ENCODE measurements around the gene MDM2. TPM values are rescaled to one million over a fixed set of nuclear protein-coding genes. Genes with fewer than 3 reads are reported as not detected.

Gene MDM2
- total RNA-seq, 1 experiment from 2014 or later = 159 TPM

DNA sequence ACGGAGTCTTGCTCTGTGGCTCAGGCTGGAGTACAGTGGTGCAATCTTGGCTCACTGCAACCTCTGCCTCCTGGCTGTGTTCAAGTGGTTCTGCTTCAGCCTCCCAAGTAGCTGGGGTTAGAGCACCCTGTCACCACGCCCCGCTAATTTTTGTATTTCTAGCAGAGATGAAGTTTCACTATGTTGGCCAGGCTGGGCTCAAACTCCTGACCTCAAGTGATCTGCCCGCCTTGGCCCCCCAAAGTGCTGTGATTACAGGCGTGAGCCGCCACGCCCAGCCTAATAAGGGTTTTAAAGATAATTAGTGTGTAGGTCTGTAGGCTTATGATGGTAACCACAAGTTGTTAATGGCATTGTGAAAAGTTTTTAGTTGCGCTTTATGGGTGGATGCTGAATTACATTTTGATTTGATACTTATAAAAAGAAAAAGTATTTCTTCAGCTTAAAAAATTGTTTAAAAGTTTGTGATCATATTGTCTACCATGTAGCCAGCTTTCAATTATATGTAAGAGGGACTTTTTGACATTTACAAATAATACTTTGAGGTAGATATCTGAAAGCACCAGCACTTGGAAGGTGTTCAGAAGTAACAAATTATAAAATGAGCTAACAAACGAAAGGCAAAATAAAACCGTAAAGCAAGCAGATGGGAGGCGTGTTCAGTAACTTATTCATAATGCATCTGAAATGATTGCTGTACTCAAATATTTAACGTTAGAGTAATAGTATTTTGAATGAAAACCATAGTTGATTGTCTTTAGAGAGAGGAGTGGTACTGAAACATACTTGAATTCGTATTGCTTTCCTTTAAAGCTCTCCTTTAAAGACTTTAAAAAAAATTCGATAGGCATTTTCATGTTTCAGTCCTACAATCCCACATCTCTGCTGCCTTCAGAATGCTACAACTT is 37.1 kb downstream of the MDM2 start:
- no CpG with 5 or more reads among the region's 14 CpGs for WGBS (ENCODE audit: extremely low coverage, insufficient read length, low lambda C conversion rate)
- H4K5ac ChIP-seq (ENCODE audit: insufficient read length, low read depth, low read length) = no peak overlapping the region
- no peaks in the 10 kb centered on the region for H3K27me3 Mint-ChIP-seq (ENCODE audit: low read depth)
- no peaks in the 10 kb centered on the region for H3K27me3 ChIP-seq (ENCODE audit: insufficient read depth, low read length)
- H2BK15ac ChIP-seq (ENCODE audit: low read depth, low read length) = no peak overlapping the region
- no peaks in the 10 kb centered on the region for H4K20me1 ChIP-seq (ENCODE audit: control insufficient read depth, insufficient read depth, insufficient read length)
- H3T11ph ChIP-seq (ENCODE audit: low read length) = no peak overlapping the region
- H2AK5ac ChIP-seq (ENCODE audit: insufficient read length, low read length) = no peak overlapping the region
- no peak overlapping the region for H2BK5ac ChIP-seq (ENCODE audit: insufficient read length, low read length)
- H3K9ac ChIP-seq (ENCODE audit: extremely low read depth, insufficient read length, low read length) = no peak overlapping the region
- peaks cover 7 to 35% (median 21%) of the 10 kb centered on the region in 3 experiments; a peak in 6 of 7 replicates for H3K36me3 Mint-ChIP-seq (ENCODE audit: insufficient read depth in 1 of 3, low read depth in 3 of 3)
- no peaks in the 10 kb centered on the region for H3K79me1 ChIP-seq (ENCODE audit: insufficient read depth, low read depth, low read length, poor library complexity, severe bottlenecking)
- H3K18ac ChIP-seq (ENCODE audit: insufficient read length, low read depth, low read length) = no peak overlapping the region
- H3K4me1 ChIP-seq (ENCODE audit: insufficient read depth, low read length) = no peaks in the 10 kb centered on the region
- H3K27ac ChIP-seq (ENCODE audit: insufficient read length, low read depth, low read length) = no peak overlapping the region
- H3K9me3 ChIP-seq (ENCODE audit: control insufficient read depth, low read depth, low read length) = no peaks in the 10 kb centered on the region
- H3K23me2 ChIP-seq (ENCODE audit: insufficient read length, low read depth, low read length, poor library complexity, severe bottlenecking) = no peaks in the 10 kb centered on the region
- H3K9me3 Mint-ChIP-seq = no peaks in the 10 kb centered on the region
- no peak for TF ChIP-seq CTCF (conservative IDR thresholded peaks at IDR 0.05)
- no peak overlapping the region for H2BK120ac ChIP-seq (ENCODE audit: low read depth, low read length, poor library complexity, severe bottlenecking)
- no peak overlapping the region for H3K4ac ChIP-seq (ENCODE audit: low read depth, low read length)
- H3K4me3 Mint-ChIP-seq = no peak overlapping the region
- no peaks in the 10 kb centered on the region for H3K79me2 ChIP-seq (ENCODE audit: insufficient read depth, low read length)
- no peaks in the 10 kb centered on the region for H3K4me1 Mint-ChIP-seq
- H3K27ac Mint-ChIP-seq = no peak overlapping the region; a peak in 1 of 7 replicates
- no peak for DNase-seq
- H2AFZ ChIP-seq (ENCODE audit: low read length) = no peak overlapping the region
- no peak overlapping the region for H3K4me2 ChIP-seq (ENCODE audit: insufficient read depth, insufficient read length, low read length)
- H2BK20ac ChIP-seq (ENCODE audit: low read depth, low read length, poor library complexity, severe bottlenecking) = no peak overlapping the region
- no peak overlapping the region for H4K8ac ChIP-seq (replicated peaks; ENCODE audit: insufficient read length, low read depth, low read length)
- H3K23ac ChIP-seq (ENCODE audit: insufficient read length, low read depth, low read length) = no peak overlapping the region
- H4K91ac ChIP-seq (ENCODE audit: insufficient read length, low read depth, low read length) = no peak overlapping the region
- no peak overlapping the region for H3K14ac ChIP-seq (ENCODE audit: insufficient read depth, low read length)
- no peak overlapping the region for H2BK12ac ChIP-seq (ENCODE audit: insufficient read length, low read depth, low read length)
- H3K56ac ChIP-seq (ENCODE audit: insufficient read length, low read depth, low read length) = no peak overlapping the region
